ENCODE results near the gene PCCA. TPM values are rescaled to one million over a fixed set of nuclear protein-coding genes. Genes with fewer than 3 reads are reported as not detected.

Gene PCCA
- total and polyA plus RNA-seq, 7 donors: 18.0 to 45.6 (median 42.8) TPM

DNA sequence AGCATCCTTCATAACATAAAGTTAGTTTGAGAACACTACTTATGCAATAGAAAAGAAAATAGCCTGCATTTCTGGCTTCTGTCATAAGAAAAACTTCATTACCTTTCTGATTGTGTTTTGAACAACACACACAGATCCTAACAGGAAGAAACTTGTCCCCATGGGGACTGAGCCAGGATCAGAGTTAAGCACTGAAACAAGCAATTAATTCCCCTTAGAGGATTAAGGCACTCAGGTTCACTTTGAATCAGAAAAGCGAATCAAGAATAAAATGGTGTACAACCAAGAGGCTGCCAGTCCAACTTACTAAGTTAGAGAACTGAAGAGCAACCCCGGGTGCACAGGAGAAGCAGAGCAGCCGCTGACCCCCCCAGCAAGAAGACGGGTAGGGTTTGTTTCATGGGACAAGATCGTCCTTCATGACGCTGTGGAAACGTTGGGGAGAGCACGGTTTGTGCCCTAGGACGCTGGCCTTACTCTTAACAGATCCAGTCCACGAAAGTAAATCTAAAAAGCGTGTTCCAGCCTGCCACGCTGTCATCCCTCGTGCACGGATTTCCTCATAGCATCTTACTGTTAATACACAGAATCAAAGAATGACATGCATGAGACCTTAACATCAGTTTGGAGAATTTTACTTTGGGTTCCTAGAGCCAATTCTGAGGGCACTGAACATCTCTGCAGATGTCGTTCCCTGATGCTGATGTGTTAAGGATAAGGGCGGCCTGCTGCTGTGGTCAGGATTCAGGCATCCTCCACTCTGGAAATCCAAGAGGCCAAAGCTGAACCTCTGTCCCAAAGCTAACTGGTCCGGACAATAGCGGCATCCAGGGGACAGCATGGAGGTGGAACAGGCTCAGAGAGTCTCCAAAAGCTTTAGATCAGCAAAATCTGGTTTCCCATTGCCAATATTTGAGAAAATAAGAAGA lies 453.3 kb downstream of the PCCA start:
- H3K4me1 ChIP-seq: peaks cover 0 to 14% (median 5%) of the 10 kb centered on the region in 4 donors
- H3K27ac ChIP-seq: no peak overlapping the region
- no peak overlapping the region for H3K4me3 ChIP-seq
- intact Hi-C loops (cut with DNase I): no loop called here
- WGBS, 2 donors: 94 to 95% methylated on average over 18 of the region's 18 CpGs
- no peak for TF ChIP-seq POLR2A (IDR thresholded peaks at IDR 0.05)
- TF ChIP-seq POLR2AphosphoS5 (IDR thresholded peaks at IDR 0.05): no peak
- no peak for TF ChIP-seq EP300 (IDR thresholded peaks at IDR 0.05)
- TF ChIP-seq, protein P1, sequence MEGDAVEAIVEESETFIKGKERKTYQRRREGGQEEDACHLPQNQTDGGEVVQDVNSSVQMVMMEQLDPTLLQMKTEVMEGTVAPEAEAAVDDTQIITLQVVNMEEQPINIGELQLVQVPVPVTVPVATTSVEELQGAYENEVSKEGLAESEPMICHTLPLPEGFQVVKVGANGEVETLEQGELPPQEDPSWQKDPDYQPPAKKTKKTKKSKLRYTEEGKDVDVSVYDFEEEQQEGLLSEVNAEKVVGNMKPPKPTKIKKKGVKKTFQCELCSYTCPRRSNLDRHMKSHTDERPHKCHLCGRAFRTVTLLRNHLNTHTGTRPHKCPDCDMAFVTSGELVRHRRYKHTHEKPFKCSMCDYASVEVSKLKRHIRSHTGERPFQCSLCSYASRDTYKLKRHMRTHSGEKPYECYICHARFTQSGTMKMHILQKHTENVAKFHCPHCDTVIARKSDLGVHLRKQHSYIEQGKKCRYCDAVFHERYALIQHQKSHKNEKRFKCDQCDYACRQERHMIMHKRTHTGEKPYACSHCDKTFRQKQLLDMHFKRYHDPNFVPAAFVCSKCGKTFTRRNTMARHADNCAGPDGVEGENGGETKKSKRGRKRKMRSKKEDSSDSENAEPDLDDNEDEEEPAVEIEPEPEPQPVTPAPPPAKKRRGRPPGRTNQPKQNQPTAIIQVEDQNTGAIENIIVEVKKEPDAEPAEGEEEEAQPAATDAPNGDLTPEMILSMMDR (IDR thresholded peaks at IDR 0.05): no peak
- no peaks in the 10 kb centered on the region for H3K36me3 ChIP-seq
- H3K9me3 ChIP-seq: no peaks in the 10 kb centered on the region
- H3K27me3 ChIP-seq: no peaks in the 10 kb centered on the region
- peak; percentile 44 for DNase-seq

DNA sequence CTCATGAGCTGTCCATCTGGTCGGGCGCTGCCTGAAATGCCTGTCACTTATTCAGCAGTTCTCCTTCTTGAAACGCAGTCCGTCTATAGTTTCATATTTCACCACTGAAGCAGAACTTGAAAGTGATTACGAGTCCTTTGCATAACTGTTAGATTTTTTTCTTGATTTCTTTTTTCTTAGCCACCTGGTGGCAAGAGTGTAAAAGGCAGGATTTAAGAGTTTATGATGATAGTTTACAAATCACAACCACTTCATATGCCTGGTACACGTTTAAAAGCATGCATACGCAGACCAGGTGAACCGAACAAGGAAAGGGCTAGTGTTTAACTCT lies 453.9 kb downstream of the PCCA start:
- intact Hi-C loops (cut with DNase I): no loop called here
- WGBS, 2 donors: 49 to 62% methylated on average over 8 of the region's 8 CpGs
- no peak for TF ChIP-seq POLR2A (IDR thresholded peaks at IDR 0.05)
- no peak for TF ChIP-seq POLR2AphosphoS5 (IDR thresholded peaks at IDR 0.05)
- TF ChIP-seq EP300 (IDR thresholded peaks at IDR 0.05): no peak
- TF ChIP-seq, protein P1 (IDR thresholded peaks at IDR 0.05): peak in 2 of 4 experiments; percentile 20 to 22
- Histone ChIP-seq H3K27me3 (no peaks in the 10 kb centered on the region), H3K4me3 (no peak overlapping the region), H3K4me1 (peaks cover 2 to 20% (median 11%) of the 10 kb centered on the region in 4 donors), H3K27ac (no peak overlapping the region), H3K36me3 (no peaks in the 10 kb centered on the region), H3K9me3 (no peaks in the 10 kb centered on the region)
- DNase-seq: no peak

DNA sequence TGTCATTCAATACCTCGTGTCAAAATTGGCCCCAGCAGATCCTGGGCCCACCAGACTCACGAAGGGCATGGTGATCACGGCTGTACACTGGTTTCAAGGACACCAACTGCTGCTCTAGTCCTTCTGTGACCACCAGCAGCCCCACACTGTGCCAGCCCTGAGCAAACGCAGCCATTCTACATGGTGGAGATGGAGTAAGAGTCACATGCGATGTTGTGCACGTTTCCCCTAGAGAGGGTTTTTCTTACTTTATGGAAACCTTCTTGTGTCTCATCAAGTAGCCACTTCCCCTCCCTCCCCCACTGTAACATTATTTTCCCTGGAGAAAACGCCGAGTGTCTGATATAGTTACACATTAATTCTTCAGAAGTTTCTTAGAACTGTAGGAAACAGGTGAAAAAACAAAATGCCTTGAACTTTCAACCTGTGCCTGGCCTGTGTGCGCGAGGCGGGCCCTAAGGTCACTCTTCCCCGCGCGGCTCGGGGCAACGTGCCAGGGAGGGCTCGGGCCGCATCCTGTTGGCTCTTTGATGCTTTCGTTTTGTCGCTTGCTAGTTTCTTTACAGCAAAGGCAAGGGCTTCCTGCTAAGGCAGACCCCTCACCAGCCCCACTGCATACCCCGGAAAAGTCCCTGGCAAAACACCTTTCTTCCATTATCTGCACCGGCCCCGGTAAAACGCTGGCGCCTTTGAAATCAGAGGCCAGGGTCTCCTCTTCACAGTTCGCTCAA lies 455.1 kb downstream of the PCCA start:
- Histone ChIP-seq H3K36me3 (no peaks in the 10 kb centered on the region), H3K9me3 (no peaks in the 10 kb centered on the region), H3K27ac (no peak overlapping the region), H3K4me1 (peaks cover 2 to 33% (median 20%) of the 10 kb centered on the region in 4 donors), H3K4me3 (no peak overlapping the region), H3K27me3 (no peaks in the 10 kb centered on the region)
- TF ChIP-seq, protein P1 (IDR thresholded peaks at IDR 0.05): no peak
- TF ChIP-seq POLR2AphosphoS5 (IDR thresholded peaks at IDR 0.05) (no peak), EP300 (IDR thresholded peaks at IDR 0.05) (no peak), POLR2A (IDR thresholded peaks at IDR 0.05) (no peak)
- WGBS, 2 donors: 87% methylated on average over 26 of the region's 26 CpGs
- DNase-seq: no peak
- intact Hi-C loops (cut with DNase I): no loop called here

DNA sequence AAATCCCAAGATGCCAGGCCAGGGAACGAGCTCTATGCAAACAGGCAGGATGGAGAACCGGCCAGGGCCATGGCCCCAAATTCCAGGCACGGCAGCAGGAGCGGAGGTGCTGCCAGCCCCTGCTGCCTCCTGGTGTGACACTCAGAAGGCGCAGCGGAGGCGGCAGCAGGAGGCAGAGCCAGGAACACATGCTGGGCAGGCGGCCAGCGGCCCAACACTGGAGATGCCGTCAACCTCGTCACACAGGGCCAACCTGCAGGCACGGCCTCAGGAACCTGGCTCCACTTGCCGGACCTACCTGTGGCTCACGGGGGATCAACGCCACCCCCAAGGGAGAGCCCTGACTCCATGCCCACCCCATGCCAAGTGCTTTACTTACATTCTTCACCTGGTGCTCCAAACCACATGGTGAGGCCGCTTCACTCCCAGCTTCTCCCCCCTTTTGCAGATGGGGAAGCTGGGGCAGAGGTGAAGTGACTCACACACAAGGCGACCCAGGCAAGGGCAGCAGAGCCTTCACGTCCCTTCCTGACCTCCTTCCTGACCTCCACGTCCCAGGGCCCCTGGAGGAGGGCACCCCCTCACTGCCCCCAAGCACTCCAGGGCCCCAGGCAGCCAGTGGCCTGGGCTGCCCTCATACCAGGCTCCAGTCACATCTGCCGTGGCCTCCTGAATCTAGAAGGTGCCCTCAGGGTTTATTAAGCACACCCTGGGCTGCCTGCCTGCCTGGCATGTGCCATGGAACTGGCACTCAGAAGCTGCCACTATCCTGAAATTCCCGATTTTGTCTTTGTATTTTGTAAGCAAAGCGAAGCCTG lies 456.2 kb downstream of the PCCA start:
- TF ChIP-seq POLR2AphosphoS5 (IDR thresholded peaks at IDR 0.05) (no peak), EP300 (IDR thresholded peaks at IDR 0.05) (no peak), POLR2A (IDR thresholded peaks at IDR 0.05) (no peak)
- TF ChIP-seq, protein P1 (IDR thresholded peaks at IDR 0.05): no peak
- Histone ChIP-seq H3K4me3 (no peak overlapping the region), H3K9me3 (no peaks in the 10 kb centered on the region), H3K36me3 (no peaks in the 10 kb centered on the region), H3K27me3 (no peaks in the 10 kb centered on the region), H3K4me1 (peaks cover 2 to 43% (median 28%) of the 10 kb centered on the region in 4 donors), H3K27ac (no peak overlapping the region)
- 90 to 94% methylated on average over 22 of the region's 22 CpGs for WGBS, 2 donors
- DNase-seq: no peak
- intact Hi-C loops (cut with DNase I): loop anchor here (5.0 kb wide), 1 partner anchor 42 kb away; the partner anchor contains the start of gene GGACT
